Measurements from ENCODE around the gene RNF223.

- TF ChIP-seq MAX (IDR thresholded peaks at IDR 0.05; ENCODE audit: low read depth, low read length): no peak
- TF ChIP-seq, protein P1, sequence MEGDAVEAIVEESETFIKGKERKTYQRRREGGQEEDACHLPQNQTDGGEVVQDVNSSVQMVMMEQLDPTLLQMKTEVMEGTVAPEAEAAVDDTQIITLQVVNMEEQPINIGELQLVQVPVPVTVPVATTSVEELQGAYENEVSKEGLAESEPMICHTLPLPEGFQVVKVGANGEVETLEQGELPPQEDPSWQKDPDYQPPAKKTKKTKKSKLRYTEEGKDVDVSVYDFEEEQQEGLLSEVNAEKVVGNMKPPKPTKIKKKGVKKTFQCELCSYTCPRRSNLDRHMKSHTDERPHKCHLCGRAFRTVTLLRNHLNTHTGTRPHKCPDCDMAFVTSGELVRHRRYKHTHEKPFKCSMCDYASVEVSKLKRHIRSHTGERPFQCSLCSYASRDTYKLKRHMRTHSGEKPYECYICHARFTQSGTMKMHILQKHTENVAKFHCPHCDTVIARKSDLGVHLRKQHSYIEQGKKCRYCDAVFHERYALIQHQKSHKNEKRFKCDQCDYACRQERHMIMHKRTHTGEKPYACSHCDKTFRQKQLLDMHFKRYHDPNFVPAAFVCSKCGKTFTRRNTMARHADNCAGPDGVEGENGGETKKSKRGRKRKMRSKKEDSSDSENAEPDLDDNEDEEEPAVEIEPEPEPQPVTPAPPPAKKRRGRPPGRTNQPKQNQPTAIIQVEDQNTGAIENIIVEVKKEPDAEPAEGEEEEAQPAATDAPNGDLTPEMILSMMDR (IDR thresholded peaks at IDR 0.05; ENCODE audit: low read depth, low read length): no peak
These were observed 4.1 kb downstream of the RNF223 start for GRCh38 chr1:1069711-1070676.

Measured in NB4 (cell line).